ENCODE results near the gene MATN1.
"Not testable (repeated sequence)": the region's sequence is repeated elsewhere in the genome, so short reads cannot be mapped to it uniquely, and the experiment has no call there.

MATN1 gene

GRCh38 chr1:30723331-30723755 lies at the start of gene MATN1:
TSS of gene MATN1 (minus strand) at chr1:30723585. CDS start at chr1:30723551, 34 bp downstream.
- no peak for DNase-seq

GRCh38 chr1:30771005-30771404 lies 47.6 kb upstream of the MATN1 start:
- no peak for DNase-seq

GRCh38 chr1:30770150-30770549 lies 46.8 kb upstream of the MATN1 start:
- DNase-seq = no peak

GRCh38 chr1:30768830-30769718 lies 45.7 kb upstream of the MATN1 start:
- no peak for DNase-seq

- DNase-seq = no peak
Measured at GRCh38 chr1:30768159-30768829, 44.9 kb upstream of the MATN1 start.

- DNase-seq = not testable (repeated sequence)
Measured at GRCh38 chr1:30766948-30767347, 43.6 kb upstream of the MATN1 start.

- no peak for DNase-seq
Measured at GRCh38 chr1:30765556-30766434, 42.4 kb upstream of the MATN1 start.

- no peak for DNase-seq
Measured at GRCh38 chr1:30764939-30765555, 41.7 kb upstream of the MATN1 start.

GRCh38 chr1:30764396-30764795 lies 41.0 kb upstream of the MATN1 start:
- no peak for DNase-seq

GRCh38 chr1:30763651-30764248 lies 40.4 kb upstream of the MATN1 start:
- DNase-seq = peak in 31 of 56 donors; percentile 15 to 70 (median 41)

- DNase-seq = peak in 1 of 56 donors; percentile 70
Measured at GRCh38 chr1:30762930-30763650, 39.7 kb upstream of the MATN1 start.

- DNase-seq = no peak
Measured at GRCh38 chr1:30762152-30762929, 39.0 kb upstream of the MATN1 start.

- DNase-seq = peak in 1 of 56 donors; percentile 16
Measured at GRCh38 chr1:30761381-30762151, 38.2 kb upstream of the MATN1 start.

GRCh38 chr1:30760596-30761324 lies 37.4 kb upstream of the MATN1 start:
- DNase-seq = peak in 3 of 56 donors; percentile 22 to 38 (median 31)

GRCh38 chr1:30759718-30760281 lies 36.4 kb upstream of the MATN1 start:
- no peak for DNase-seq

GRCh38 chr1:30758785-30759380 lies 35.5 kb upstream of the MATN1 start:
- DNase-seq = no peak

Data from amygdala (tissue), 56 donors.